ENCODE measurements around the gene IL4. TPM values are rescaled to one million over a fixed set of nuclear protein-coding genes. Genes with fewer than 3 reads are reported as not detected.
"Not testable (repeated sequence)": the region's sequence is repeated elsewhere in the genome, so short reads cannot be mapped to it uniquely, and the experiment has no call there.

The IL4 gene
- total RNA-seq (2014; rRNA removed; shearing (Covaris generic)), result not detected in 2 replicates
- not detected in 2 replicates for polyA plus RNA-seq (2015; cell fraction: cytosol; rRNA removed)
- not detected in 2 replicates for polyA plus RNA-seq (2015; cell fraction: nucleus; rRNA removed)

GRCh38 chr5:132673939-132674630 is at the start of gene IL4:
IL4 (plus strand) TSS chr5:132673989; CDS start chr5:132674051, 62 bp downstream.
- no peak for DNase-seq (ENCODE audit: low read depth)

GRCh38 chr5:132627470-132627869 is 46.3 kb upstream of the IL4 start:
- DNase-seq (ENCODE audit: low read depth), result no peak

DNA sequence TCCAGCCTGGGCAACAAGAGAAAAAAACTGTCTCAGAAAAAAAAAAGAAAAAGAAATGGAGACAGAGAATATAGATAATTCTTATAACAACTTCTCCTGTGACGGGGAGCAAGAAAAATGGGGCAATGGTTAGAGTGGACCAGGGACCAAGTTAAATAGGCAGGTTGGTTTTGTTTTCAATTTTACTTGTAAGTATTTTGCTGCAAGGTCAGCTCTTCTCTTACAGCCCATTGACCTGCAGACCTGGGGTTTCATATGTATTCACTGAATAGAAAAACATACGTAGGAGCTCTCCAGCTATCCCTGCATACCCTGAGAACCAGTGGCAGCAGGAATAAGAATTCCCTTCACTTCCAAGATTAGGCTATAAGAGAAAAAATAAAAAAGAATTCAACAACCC is 45.0 kb upstream of the IL4 start:
- DNase-seq (ENCODE audit: low read depth), result no peak

- DNase-seq (ENCODE audit: low read depth), result no peak
These were observed 44.4 kb upstream of the IL4 start for GRCh38 chr5:132629230-132629944.

DNA sequence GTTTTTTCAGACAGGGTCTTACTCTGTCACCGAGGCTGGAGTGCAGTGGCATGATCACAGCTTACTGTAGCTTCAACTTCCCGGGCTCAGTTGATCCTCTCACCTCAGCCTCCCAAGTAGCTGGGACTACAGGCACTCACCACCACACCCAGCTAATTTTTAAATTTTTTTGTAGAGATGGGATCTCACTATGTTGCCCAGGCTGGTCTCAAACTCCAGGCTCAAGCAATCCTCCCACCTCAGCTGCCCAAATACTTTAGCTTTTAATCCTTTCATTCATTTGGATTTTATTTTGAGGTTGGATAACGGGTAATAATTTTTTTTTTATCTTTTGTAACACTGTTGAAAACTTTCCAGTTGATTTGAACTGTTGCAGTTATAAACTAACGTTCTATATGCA is 40.2 kb upstream of the IL4 start:
- not testable (repeated sequence) for DNase-seq (ENCODE audit: low read depth)

- DNase-seq (ENCODE audit: low read depth), result no peak
These were observed 37.9 kb upstream of the IL4 start for GRCh38 chr5:132635873-132636272.

DNA sequence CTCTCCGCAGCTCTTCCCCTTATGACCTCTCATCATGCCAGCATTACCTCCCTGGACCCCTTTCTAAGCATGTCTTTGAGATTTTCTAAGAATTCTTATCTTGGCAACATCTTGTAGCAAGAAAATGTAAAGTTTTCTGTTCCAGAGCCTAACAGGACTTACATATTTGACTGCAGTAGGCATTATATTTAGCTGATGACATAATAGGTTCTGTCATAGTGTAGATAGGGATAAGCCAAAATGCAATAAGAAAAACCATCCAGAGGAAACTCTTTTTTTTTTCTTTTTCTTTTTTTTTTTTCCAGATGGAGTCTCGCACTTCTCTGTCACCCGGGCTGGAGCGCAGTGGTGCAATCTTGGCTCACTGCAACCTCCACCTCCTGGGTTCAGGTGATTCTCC is 36.5 kb upstream of the IL4 start:
- DNase-seq (ENCODE audit: low read depth), result no peak

DNA sequence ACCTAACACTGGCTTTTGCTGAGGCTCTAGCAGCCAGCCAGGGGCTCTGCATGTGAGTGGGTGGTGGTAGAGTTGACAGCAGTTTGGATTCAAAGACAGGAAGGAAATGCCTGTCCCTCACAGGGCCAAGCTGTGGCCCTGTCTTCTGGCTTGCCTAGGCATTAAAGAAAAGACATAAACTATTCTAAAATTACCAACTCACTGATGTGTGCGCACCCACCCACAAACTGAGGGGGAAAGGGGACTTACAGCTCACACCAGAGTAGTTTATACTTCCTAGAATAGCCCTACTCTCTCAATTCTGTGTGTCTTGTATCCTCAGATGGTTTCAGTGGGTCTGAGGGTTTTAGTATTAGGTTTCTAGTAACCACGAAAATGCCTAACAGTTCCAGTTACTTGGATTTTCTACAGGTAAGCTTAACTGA is 34.1 kb upstream of the IL4 start:
- DNase-seq (ENCODE audit: low read depth), result no peak

- DNase-seq (ENCODE audit: low read depth), result no peak
These were observed 33.2 kb upstream of the IL4 start for GRCh38 chr5:132640613-132641012.

DNA sequence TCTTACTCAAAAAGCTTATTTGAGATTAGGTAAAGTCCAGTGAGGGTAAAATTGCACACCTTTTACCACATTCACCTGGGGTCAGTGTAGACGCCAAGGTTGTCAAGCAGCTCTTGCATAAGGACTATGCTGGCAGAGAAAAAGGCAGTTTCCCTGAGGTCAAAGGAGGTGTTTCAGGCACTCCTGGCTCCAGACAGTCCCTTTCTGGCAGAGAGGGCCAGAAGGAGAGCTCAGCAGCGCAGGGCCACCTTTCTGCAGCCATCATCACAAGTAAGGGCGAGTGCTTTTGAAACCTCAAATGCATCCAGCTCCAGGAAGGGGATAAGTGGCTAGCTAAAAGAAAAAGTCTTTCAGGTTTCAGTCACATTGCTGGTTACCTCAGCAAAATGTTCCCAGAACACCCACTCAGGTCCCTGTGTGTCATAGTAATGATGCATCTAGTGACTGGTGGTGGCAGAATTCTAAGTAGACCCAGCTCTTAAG is 32.5 kb upstream of the IL4 start:
- DNase-seq (ENCODE audit: low read depth), result no peak

DNA sequence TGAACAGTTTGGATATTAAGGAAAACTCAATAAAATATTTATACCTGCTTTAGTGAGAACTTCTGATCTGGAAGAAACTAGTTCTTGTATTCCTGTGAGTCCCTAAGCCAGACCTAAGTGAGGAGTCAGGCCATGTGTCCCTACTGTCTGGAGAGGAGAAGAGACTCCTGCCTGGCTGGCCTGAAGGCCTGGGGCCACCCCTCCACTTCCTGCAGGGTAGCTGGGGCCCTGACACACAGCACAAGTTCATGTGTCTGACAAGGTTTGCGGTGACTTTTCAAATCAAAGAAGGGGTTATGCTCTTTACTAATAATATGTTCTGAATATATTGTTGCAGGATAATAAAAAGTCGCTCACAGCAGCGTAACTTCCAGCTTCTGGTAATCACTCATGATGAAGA is 31.9 kb upstream of the IL4 start:
- no peak for DNase-seq (ENCODE audit: low read depth)

- DNase-seq (ENCODE audit: low read depth), result no peak
These were observed 29.6 kb upstream of the IL4 start for GRCh38 chr5:132644177-132644576.

DNA sequence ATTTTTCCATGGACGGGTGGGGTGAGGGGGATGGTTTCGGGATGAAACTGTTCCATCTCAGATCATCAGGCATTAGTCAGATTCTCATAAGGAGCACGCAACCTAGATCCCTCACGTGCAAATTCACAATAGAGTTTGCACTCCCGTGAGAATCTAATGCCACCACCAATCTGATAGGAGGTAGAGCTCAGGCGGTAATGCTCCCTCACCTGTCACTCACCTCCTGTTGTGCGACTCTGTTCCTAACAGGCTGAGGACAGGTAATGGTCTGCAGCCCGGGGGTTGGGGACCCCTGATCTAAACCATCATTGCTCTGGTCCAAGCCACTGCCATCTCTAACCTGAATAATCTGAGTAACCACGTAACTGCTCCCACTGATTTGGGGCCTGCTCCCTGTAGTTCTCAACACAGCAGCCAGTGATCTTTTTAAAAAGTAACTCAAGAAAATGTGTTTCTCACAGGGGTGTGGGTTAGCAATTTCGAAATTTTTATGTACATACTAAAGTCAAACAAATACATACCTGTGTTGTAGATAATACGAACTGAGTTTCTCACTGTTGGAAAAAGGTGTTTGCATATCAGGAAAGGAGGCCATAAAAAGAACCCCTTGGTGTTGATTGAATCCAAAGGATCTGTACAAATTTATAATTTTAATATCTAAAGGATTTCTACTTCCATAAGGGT is 27.1 kb upstream of the IL4 start:
- DNase-seq (ENCODE audit: low read depth), result no peak

DNA sequence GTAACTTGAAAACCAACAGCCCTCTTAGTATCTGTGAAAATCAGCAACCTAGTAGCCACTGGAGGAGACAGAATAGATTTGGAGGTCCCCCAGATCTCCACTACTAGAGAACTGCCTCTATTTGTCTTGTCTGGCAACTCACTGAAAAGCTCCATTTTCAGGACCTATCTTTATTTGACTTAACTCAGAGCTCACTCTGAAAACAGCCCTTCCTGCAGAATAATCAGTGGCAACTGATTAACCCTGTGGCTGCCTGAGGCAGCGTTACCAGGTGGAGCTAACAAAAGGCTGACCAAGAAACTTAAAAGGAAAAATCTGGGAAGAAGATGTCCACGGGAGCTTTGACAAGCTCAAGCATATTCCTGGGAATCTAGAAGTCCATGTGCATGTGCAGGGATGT is 26.3 kb upstream of the IL4 start:
- DNase-seq (ENCODE audit: low read depth), result no peak

DNA sequence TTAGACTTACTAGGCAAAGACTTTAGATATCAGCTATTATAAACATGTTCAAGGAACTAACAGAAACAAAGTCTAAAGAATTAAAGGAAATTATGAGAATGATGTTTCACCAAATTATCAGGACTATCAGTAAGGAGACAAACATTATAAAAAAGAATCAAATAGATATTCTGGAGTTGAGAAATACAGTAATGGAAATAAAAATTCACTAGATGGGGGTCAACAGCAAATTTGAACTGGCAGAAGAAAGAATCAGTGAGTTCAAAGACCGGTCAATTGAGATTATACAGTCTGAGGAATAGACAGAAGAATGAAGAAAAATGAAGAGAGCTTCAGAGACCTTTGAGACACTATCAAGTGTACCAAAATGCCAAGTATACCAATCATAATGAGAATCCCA is 25.4 kb upstream of the IL4 start:
- DNase-seq (ENCODE audit: low read depth), result no peak

- no peak for DNase-seq (ENCODE audit: low read depth)
These were observed 21.8 kb upstream of the IL4 start for GRCh38 chr5:132651838-132652469.

- DNase-seq (ENCODE audit: low read depth), result no peak
These were observed 20.1 kb upstream of the IL4 start for GRCh38 chr5:132653716-132654115.

DNA sequence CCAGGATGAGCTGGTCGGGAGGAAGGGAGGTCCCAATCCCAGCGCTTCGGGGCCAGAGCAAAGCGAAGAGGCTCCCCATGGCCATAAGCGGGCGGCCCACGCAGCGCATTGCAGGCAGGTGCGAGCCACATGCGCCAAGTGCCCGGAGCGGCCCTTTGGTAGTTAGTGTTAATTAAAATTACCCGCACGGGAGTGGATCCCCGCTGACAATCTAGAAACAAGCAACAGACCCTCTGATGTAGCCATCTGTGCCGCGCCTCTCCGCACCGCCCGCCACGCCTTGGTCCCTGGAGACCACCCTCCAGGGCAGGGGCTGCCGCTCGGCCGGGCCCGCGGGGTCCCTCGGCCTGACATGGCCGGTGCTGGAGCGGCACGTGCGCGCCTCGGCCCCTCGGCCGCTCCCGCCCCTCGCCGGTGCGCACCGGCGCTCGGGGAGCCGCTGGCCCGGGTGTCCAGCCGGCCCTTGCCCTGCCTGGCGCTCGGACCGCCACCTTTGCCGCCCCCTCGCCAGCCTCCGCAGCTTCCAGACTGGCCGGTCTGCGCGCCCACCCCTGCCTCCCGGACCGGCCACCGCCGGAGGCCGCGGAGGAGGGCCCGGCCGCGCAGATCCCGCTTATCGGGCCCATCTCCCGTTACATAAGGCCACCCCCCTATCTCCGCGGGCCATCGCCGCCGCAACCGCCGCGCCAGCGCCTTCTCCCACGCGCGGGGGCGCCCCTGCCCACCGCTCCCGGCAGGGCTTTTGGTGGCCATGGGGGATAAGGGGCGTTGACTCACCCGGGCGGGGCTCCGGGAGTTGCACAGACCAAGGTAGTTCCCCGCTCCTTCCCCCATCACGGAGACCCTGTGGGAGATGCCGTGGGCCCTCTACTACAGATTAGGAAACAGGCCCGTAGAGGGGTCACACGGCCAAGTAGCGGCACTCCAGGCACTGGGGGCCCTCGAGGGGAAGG is 17.7 kb upstream of the IL4 start:
- no peak for DNase-seq (ENCODE audit: low read depth)

GRCh38 chr5:132656774-132657355 is 16.9 kb upstream of the IL4 start:
- no peak for DNase-seq (ENCODE audit: low read depth)

Data from HT1080 (cell line).